Stimulated activated CD4-positive, alpha-beta T cell treated with anti-CD3 and anti-CD28 coated beads, Interleukin-1b, Interleukin-23, amount 100 ng/mL, for 48 hours (primary cell): ENCODE measurements around the gene SLC25A39.

ENCODE experiments used
- DNase-seq: peaks from one replicate; pipeline ENCODE4 v3.0.0-alpha.2; 2020

SLC25A39 gene

DNA sequence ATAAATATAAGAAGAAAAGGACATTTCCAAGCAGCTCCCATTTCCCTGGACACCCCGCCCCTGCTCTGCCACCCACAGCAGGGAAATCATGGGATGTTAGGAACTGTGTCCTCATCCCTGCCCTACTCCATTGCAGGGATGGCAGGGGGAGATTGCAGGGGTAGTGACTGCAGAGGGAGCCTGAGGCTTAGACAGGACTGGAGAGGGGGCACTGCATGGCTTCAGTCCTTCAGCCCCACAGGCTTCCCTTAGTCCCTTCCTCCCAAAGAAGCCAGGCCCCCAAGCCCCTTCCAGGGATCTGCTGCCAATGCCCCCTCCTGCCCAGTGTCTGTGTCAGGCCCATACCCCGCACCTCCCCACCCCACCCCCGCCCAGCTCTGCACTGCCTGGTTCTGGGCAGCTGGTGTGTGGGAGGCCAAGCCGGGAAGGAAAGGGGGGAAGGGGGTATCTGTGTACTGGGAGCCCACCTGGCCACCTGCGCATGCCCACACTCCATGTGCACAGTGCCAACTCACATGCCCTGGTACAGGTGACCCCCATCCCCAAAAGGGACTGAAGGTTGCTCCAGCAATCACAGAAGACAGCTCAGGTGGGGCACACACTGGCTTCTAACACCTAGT, 13.0 kb downstream of the SLC25A39 start:
- DNase-seq: no peak

DNA sequence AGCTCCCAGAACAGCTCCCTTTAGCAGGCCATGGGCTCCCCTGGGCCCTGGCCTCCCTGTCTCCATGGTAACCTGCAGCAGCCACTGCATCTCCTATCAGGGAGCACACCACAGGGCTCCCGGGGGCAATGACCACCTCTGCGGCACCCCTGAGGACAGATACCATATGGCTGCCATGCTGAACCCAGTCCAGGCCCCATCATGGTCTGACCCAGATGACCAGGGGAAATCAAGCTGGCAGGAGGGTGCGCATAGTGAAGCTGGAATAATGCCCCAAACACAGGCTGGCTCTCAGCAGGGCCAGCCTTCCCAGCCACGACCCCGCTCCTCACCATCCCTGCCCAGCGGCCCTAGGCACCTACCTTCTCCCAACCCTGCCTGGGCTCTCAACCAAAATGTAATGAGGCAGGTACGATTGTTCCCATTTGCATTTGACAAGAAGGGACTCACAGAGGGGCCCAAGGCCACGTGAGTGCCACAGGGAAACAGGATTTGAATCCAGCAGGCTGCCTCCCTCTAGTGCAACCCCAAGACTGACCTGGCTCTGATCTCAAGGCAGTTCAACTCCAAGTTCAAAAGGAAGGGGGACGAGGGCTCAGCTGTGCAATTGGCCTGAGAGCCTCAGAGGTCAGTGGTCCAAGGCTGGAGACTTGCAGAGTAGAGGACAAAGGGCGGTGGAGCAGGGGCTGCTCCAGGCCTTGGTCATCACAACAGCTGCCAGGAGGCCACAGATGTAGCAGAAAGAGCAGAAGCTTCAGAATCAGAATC, 13.8 kb downstream of the SLC25A39 start:
- DNase-seq: no peak

DNA sequence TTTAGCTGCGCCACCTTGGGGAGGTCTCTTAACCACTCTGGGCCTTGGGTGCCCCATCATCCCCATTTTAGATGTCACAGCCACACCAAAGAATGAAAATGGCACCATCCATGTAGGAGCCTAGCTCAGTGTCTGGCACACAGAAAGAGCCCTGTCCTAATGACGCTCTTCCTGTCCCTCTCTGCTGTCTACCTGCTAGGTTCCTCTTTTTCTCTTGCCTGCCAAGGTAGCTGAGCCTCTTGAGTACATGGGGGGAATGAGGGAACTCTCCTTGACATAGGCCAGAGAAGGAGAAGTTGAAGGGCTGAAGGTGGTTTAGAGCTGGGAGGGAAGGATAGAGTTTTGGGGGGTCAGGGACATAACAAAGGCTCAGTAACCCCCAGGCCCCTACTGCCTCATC, 14.4 kb downstream of the SLC25A39 start:
- DNase-seq: no peak

DNA sequence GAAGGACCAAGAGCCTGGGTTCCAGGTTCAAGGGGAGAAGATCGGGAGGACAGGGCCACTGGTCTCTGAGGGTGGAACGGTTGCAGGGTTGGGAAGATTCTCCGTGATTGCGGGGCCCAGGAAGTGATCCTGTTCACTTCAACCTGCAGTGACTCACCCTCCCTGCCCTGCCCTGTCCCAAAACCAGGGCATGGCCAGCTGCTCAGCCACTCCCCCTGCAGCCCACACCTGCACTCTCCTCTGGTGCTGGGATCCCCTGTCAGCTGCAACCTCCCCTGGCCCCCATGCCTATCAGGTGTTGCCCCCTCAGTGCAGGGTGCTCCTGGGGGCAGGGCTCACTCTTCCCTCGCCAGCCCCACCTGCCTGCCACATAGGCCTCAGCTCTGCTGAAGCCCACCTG, 15.2 kb downstream of the SLC25A39 start:
- no peak for DNase-seq

DNA sequence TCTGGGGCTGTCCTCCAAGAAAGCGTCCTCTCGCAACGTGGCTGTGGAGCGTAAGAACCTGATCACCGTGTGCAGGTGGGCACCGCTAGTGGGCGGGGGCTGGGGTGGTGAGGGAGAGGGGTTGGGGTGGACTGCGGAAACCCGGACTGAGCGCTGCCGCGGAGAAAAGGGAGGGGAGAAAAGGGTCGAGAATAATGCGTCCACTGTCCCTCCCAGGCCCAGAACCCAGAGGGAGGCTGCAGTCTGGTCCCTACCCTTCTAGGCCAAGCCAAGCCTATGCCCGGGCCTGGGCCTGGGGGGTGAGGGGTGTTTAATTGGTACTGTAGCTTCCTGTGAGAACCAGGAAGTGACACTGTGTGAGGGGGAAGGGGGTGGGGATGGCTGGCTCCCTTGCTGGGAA, 15.8 kb downstream of the SLC25A39 start:
- no peak for DNase-seq

DNA sequence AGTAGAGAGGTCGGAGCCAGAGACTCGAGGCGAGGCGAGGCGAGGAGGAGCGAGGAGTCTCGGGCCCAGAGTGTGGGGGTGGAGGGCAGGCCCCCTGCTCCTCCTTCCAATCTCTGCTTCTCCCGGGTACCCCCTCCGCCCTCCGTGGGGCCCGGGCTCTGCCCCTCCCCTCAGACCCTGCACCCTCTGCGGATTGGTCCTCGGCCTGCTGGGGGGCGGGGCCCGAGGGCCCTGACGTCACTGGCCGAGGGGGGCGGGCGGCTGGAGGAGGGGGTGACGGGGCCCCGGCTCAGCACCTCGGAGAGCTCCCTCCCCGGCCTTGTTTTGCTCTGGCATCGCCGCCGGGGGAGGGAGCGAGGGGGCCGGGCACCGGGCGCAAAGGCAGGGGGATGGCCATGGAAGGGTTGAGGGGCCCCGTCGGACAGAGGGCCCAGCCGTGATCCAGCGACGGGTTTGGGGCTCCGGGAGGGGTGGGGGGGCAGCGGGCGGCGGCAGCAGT, 16.3 kb downstream of the SLC25A39 start, which contains the start of gene RUNDC3A:
Gene RUNDC3A, plus strand, starts transcription at position 282 of the 499 bp plus-strand sequence. CDS start 232 bp downstream, outside the sequence.
- peak; percentile 82 for DNase-seq

DNA sequence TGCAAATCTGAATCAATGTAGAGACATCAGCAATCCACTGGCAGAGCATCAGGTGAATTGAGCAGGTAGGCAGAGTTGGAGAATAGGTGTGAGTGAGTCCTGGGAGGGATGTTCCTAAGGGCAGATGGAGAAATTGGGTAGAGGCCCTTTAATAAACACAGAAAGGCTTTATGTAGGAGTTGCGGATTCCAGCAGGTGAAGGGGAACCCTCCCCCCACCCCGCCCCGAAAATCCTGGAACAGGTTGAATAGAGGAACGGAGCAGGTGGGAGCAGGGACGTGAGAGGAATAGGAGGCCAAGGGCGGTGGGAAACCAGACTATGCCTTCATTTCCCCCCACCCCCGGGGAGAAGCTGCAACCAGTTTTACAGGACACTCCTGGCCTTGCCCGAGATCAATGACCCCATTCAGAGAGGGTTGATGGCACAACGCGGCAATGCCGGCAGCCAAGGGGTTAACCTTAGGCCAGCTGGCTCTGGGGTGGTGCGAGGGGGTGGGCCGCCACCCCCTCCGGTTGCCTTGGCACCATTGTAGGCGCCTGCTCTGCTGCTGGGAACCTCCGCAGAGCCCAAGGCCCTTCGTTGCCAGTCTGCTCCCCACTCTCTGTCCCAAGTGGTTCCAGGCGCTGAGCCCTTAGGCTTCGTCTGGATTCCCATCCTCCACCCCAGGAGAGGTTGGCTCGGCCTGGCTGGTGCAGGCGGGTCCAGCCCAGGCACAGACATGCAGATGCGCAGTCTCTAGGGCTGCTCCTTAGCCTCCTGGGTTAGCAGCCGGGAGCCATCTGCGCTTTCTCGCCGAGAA, 17.0 kb downstream of the SLC25A39 start:
- DNase-seq: no peak

DNA sequence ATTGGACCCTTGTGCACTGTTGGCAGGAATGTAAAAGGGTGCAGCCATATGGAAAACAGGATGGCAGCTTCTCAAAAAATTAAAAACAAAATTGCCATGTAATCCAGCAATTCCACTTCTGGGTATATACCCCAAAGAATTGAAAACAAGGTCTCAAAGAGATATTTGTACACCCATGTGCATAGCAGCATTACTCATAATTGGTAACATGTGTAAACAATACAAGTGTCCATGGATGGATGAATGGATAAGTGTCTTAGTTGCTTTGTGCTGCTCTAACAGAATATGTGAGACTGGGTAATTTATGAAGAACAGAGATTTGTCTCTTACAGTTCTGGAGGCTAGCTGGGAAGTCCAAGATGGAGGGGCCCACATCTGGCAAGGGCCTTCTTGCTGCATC, 20.0 kb downstream of the SLC25A39 start:
- no peak for DNase-seq

DNA sequence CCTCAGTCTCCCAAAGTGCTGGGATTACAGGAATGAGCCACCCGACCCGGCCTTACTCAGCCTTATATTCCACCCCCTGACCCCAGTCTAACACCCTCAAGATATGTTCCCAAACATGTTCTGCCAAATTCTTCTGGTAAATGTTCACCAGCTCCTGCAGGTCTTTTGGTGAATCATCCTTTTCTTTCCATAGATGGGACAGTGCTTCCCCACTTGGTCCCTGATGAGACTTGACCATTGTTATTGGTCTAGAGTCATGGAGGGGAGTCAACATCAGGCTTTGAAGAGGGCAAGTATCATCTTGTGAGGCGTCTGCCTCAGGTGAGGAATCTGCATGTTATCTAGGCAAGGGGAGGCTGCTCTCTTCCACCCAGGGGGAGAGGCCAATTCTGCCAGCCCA, 26.6 kb downstream of the SLC25A39 start:
- DNase-seq: no peak

DNA sequence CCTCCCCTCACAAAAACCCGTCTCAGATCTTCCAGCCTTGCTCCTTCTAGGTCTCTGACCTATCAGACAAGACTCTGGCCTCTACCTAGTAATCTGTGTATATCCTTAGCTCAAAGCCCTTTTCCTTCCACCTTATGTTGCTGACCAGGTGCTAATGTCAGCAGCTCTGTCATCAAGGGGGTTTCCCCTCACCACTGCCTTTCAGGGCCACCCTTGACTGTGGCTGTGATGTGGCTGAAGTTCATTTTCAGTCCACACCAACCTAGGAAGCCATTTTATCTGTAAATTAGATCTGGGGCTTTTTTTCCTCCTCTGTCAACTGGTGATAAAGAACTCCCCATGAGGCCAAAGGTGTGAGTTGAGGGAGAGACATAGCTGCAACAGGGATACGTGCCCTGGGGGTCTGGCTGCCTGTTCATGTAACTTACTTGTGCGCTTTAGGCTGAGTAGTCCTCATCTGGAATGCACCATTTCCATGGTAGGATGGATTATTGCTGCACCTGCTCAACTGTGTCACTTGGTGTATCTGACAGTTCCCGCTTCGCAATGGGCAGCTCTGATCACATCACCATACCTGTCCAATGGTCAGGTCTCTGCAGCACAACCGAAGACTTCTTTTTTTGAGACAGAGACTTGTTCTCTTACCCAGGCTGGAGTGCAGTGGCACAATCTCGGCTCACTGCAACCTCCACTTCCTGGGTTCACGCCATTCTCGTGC, 31.0 kb downstream of the SLC25A39 start:
- DNase-seq: no peak

DNA sequence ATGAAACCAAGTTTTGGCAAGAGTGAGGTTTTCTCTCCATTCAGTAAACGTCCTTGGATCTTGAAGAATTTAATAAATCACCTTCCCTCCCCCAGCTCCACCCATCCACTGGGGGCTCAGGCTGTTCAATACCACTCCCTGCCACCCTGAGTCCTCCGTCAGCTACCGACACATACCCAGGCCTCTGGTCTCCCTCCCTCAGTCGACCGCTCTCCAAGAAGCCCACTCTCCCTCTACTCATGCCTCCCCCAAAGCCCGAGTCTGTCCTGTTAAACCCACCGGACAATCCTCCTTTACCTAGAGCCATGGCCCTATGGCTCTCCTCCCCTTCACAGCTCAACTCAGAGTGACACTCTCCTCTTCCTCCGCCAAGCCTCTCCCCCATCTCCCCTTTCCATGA, 37.0 kb downstream of the SLC25A39 start:
- DNase-seq: no peak

DNA sequence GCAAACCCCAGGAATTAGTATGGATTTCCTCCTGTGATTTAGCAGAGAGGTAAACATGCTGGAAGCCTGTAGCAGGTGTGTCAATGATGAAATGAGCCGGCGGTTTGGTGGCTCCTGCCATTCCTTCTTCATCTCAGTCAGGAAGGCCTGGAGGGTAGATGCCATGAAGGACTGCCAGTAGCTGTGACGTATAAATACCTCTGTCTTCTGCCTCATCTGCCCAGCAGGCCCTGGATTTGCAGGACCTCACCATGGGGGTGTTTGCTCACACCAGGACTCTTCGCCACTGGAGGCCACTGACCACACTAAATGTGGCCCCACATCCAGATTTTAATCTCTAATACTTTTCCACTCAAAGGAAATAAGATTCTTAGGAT, 40.6 kb downstream of the SLC25A39 start:
- no peak for DNase-seq

DNA sequence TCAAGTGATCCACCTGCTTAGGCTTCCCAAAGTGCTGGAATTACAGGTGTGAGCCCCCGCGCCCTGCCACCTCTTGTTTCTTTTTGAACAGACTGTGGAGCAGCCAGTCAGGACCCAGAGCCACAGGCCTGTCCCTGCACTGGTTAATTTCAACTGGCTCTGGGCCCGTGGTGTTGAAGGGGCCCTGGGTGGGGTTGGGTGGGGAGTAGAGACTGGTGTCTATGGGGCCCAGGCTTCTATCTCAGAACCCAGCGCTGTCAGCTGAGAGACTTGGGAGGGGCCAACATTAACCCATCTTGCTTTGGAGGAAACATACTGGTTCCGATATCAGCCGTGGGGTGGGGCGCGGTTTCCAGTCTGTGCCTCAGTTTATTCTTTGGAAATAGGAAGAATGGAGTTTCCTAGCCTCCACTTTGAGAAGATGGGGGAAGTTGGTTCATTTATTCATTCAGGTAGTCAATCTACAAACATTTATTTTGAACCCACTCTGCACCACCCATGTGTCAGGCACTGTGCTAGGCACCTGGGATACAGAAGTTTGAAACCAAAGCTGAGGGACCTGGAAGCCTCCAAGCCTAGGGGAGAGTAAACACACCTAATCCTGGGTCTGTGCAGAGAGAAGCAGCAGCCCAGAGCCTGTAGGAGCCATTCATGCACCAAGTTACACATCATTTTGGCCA, 41.1 kb downstream of the SLC25A39 start:
- no peak for DNase-seq

DNA sequence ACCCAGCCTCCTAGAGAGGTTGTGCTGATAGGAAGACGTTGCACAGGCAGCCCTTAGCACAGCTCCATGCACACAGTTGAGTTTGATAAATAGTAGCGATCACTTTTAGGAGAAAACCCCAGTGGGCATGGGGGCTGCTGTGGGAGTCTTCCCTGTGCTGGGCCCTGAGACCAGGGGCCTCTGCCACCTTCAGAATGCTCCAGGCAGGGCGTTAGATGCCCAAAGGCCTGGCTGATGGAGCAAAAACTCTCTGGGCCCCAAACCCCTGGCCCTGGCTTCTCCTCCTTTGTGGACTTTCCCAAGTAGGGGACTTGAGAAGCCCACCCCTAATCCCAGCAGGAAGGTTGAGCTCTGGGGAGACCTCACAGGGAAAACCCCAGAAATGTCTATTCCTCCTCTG, 42.4 kb downstream of the SLC25A39 start:
- DNase-seq: no peak

DNA sequence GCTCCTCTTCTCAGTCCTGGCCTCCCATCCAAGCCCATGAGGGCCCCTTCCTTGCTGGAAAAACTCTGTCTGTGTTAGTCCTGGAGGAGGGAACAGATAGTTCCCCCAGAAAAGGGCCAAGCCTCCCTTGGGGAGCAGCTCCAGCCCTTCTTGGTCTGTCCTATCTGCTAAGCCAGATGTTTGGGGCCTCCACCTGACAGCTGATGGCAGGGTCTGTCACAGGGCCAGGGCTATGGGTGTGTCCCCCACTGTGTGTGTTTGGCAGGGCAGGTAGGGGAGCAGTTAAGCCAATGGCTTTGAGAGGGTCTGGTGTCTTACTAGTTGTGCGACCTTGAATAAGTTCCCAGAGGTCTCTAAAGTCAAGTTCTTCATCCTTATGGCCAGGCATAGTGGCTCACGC, 43.1 kb downstream of the SLC25A39 start:
- DNase-seq: no peak

DNA sequence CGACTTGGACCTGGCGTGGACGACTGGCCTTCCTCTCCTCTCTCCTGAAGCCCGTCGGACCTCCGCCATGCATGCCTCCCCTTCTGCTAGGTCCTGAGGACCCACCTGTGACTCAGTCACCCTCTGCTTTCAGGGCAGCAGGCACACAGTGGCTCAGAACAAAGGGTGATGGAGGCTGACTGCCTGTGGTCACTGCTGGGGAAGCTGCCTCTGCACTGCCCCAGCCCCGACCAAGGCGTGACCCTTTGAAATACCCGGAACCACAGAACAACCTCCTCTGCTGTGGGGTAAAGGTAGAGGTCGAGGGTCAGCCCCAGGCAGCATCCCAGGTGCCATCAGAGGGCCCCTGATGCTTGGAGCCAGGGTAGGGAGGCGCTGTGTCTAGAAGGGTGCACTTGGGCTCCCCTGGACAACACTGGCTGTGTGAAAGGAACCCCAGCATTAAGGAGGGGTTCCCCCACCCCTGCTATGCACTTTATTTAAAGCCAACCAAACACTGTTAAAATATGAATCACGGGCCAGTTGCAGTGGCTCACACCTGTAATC, 44.2 kb downstream of the SLC25A39 start:
- DNase-seq: no peak

DNA sequence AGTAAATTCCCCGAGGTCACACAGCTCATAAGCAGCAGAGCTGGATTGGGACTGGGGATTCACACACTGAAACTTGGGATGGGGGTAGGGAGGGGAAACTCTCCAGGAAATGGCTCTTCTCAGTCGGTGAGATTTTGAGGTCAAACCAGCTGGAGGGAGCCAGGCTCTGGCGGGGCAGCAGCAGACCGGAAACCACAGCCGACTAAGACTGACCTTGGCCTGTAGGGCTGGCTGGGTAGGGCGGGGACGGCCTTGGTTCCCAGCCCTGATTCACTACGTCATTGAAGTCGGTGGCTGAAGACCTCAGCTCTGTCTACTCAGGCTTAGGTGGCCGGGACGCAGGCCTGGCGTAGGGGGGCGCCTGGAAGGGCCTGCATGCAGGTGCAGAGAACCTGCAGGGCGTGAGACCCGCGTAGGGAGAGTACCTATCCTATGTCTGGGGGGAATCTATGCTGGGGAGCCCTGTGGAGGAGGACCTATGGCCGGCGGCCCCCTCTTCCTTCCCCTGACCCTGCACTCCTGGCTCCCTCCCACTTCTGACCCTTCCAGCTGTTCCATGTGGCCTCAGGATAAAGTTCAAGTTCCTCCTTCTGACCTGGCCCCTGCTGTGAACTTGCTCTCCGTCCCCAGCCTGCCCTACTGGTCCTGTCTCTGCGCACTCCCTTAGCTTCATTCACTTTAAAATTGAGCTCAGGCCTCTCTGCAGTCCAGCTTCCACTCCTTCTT, 44.8 kb downstream of the SLC25A39 start:
- no peak for DNase-seq

DNA sequence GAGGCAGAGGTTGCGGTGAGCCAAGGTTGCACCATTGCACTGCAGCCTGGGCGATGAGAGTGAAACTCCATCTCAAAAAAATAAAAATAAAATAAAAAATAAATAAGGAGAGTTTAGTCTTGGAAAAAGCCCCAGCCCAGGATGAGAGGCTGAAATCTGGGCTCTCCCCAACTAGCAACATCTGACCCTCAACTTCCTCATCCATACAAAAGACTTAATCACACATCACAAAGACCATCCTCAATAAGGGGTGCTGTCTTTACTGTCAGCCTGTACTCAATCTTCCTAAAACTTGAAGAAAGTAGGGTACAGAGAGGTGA, 45.3 kb downstream of the SLC25A39 start:
- no peak for DNase-seq

DNA sequence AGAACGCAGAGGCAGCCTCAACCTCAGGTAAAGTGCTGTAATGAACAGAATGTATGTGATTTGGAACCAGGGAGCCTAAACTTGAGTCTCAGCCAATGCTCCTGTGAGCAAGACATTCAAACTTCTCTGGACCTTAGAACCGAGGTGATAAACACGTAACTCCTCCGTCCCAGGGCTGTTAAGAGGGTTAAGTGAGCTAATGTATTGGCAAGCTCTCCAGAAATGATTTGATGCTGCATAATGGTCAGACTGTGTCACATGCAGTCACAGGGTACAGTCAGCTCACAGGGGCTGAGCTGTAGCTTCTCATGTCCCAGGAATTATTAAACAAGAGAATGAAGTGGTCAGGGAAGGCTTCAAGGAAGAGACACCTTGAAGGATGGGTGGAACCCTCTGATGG, 46.6 kb downstream of the SLC25A39 start:
- no peak for DNase-seq

DNA sequence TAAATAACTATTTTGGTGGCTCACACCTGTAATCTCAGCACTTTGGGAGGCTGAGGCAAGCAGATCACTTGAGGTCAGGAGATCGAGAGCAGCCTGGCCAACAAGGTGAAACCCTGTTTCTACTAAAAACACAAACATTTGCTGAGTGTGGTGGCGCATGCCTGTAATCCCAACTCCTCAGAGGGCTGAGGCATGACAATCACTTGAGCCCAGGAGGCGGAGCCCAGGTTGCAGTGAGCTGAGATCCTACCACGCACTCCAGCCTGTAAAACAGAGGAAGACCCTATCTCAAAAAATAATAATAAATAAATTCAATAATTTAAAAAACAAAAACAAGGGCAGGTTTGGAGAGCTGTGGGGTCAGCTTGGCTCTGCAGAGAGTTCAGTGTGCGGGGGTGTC, 51.0 kb downstream of the SLC25A39 start:
- DNase-seq: no peak

DNA sequence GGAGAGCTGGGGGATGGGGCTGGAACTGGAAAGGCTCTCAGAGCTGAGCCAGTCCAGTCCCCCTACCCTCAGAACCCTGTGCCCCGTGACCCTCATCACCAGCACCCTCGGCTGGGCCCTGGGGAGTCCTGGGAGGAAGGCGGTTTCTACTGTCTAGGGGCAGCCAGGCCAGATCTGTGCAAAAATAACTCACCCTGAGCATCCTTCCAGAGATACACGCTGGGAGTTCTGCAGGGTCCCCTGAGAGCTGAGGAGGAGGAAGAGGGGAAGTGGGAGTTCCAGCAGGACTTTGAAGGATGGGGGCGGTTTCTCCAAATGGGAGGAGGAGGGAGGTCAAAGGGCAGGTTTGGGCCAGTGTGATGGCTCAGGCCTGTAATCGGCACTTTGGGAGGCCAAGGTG, 51.7 kb downstream of the SLC25A39 start:
- DNase-seq: no peak
